Measurements from ENCODE around the gene CSRNP3.

- TF ChIP-seq CTCF (IDR thresholded peaks at IDR 0.05; ENCODE audit: low read depth, low read length, missing input control) (no peak), YY1 (IDR thresholded peaks at IDR 0.05) (no peak), FOXA2 (IDR thresholded peaks at IDR 0.05) (no peak), MAX (IDR thresholded peaks at IDR 0.05) (no peak), GABPA (IDR thresholded peaks at IDR 0.05 in 1 of 2, conservative IDR thresholded peaks at IDR 0.05 in 1 of 2) (no peak), JUND (IDR thresholded peaks at IDR 0.05) (no peak), SP1 (IDR thresholded peaks at IDR 0.05) (no peak), EGR1 (IDR thresholded peaks at IDR 0.05; ENCODE audit: low read depth in 2 of 2) (no peak), REST (IDR thresholded peaks at IDR 0.05) (no peak), FOXA1 (IDR thresholded peaks at IDR 0.05) (no peak), HNF4A (conservative IDR thresholded peaks at IDR 0.05) (no peak), ATF3 (IDR thresholded peaks at IDR 0.05) (no peak)
Observed at GRCh38 chr2:165558832-165559231, 89.3 kb downstream of the CSRNP3 start.

Measured in liver (tissue), 3 donors.